ENCODE results near the gene CDK14.

The CDK14 gene

DNA sequence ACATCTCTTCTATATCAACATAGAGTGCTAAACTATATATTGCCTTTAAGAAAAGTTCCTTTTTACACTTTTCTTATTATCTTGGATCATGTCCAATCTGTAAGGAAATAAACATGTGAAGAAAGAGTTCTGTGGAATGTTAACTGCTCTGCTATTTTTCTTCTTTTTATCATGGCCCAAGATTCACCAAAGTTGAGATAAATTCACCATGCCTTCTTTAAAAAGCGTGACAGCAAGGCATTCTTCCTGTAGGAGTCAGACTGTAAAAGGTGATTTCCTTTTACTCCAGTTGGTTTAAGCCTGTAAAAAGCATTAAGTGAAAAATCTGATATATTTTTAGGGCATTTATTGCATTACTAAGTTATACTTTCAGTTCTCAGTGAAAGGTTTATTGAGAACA is 502.4 kb downstream of the CDK14 start:
- no peak for DNase-seq (ENCODE audit: low spot score)

DNA sequence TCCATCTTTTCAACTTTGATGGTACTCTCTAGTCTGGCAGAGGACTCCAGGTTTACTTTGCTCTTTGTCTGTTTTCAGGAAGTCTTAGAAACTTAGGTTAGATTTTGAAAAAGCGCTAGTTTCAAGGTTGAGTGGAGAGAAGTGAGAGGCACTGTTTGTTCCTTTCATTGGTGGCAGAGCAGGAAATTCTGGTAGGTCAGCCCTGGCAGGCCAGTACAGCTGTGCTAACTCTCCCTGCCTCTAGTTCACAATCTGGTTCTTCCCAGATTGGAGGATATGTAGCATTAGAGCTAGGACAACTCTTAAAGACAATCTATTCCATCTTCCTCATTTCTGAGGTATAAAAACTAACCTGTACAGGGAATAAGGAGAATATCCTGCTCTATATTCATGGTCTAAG is 507.2 kb downstream of the CDK14 start:
- DNase-seq (ENCODE audit: low spot score), result no peak

DNA sequence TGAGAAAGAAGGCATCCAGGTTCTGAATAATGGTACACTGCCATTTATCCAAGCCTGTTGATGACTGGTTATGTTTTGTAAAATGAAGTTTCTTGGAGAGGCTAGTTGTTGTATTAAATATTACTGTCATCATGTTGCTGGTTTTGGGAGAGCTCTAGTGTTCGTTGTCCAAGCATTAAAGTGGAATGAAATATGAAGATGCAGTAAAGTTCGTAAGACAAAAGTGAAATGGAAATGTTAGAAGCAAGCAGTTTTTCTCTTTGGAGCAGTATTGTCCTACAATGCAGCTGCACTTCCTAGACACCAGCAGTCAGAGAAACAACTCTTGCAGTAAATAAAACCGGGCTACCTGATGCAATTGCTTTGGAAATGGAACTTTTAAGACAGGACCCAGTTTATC is 511.3 kb downstream of the CDK14 start:
- no peak for DNase-seq (ENCODE audit: low spot score)

GRCh38 chr7:91109200-91109599 is 513.1 kb downstream of the CDK14 start:
- DNase-seq (ENCODE audit: low spot score), result no peak

- DNase-seq (ENCODE audit: low spot score), result no peak
These were observed 516.8 kb downstream of the CDK14 start for GRCh38 chr7:91112902-91113341.

DNA sequence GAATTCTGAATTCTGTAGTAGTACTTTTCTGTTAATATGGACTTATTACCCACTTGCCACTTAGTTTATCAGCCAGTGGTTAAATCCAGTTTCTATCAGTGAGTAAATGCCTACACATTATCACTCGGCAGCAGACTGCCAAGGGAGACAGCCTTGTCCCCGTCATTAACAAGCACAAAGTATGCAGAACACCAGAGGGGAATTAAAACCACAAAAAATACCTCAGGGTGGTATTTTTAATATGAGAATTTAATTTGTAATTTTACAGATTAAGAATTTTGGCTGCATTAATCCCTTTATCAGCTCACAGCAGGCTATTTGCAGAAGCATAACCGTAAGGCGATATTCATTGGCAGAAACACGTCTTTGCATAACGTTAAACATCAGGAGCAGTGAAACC is 518.1 kb downstream of the CDK14 start:
- DNase-seq (ENCODE audit: low spot score), result no peak

- DNase-seq (ENCODE audit: low spot score), result no peak
These were observed 530.6 kb downstream of the CDK14 start for GRCh38 chr7:91126762-91127161.

DNA sequence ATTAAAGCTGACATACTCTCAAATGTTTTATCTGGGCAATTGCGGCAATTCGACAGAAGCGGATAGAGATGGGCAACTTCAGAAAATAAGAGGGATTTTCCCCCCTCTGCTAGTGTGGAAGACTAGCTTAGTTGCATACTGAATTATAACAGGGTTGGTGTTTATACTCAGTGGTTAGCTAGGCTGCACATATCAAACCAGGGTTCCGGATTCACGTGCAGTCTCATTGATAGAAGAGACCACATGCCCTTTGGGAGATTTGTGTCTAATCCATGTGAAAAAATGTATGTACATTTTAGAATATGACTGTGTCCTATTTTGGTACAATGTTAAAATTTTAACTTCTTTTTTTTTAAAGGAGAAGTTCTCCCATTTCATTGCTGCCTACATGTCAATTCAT is 531.2 kb downstream of the CDK14 start:
- no peak for DNase-seq (ENCODE audit: low spot score)

DNA sequence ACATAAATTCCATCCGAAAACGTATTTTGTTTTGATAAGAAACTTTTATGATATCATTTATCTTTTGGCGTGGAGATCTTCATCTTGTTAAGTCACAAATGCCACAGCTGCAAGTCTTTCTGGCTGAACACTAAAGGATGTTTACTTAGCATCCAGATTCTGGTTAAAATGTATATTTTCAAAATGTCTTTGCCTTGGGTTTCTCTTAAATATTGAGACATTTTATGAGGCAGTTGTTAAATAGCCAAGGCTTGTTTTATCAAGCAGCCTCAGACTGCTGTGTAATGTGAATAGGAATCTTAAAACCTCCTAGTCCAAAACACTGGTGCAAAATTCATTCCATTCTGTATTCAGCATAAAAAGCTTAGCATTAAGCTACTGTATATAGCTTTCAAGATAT is 531.8 kb downstream of the CDK14 start:
- no peak for DNase-seq (ENCODE audit: low spot score)

DNA sequence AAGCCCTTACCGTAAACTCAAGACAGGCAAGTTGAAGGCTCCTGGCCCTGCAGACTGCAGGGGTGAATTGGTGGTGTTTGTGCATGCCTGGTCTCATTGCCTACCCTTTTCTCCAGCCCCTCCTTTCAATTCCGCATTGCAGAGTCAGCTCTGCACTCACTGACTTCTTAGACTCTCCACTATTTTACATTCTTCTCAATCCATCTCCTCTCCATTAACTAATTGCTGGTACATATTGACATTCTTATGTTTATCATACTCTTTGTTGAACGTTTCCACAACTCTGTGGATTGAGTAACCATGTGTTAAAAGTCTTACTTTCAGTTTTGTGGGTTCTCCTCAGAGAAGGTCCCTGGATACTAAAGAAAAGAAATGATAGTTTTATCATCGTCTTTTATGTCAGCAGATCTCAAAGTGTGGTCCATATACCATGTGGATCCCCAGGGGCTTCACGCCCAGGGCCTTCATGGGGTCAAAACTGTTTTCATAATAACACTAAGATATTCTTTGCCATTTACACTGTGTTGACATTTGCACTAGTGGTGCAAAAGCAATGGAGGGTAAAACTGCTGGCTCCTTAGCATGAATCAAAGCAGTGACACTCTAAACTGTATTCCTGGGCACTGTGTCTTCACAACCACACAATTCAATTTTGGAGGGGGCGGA is 532.7 kb downstream of the CDK14 start:
- no peak for DNase-seq (ENCODE audit: low spot score)

DNA sequence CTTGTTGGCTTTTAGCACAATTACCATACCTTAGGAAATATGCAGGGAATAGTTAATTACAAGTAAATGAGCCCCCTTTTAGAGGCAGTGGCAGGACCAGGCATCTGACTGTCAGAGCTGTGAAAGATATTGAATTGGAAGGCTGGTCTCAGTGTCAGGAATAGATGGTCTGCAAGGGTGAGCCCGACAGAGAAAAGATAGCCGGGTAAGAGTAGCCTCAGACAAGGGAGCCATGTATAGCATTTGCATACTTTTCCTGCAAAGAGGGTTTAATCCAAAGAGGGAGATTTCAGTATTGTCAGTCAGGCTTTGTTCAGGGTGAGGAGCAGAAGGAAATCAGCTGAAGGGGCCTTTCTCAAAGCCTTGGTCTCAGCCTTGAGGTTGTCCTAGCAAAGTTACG is 539.2 kb downstream of the CDK14 start:
- DNase-seq (ENCODE audit: low spot score), result no peak

- no peak for DNase-seq (ENCODE audit: low spot score)
These were observed 539.7 kb downstream of the CDK14 start for GRCh38 chr7:91135703-91136430.

DNA sequence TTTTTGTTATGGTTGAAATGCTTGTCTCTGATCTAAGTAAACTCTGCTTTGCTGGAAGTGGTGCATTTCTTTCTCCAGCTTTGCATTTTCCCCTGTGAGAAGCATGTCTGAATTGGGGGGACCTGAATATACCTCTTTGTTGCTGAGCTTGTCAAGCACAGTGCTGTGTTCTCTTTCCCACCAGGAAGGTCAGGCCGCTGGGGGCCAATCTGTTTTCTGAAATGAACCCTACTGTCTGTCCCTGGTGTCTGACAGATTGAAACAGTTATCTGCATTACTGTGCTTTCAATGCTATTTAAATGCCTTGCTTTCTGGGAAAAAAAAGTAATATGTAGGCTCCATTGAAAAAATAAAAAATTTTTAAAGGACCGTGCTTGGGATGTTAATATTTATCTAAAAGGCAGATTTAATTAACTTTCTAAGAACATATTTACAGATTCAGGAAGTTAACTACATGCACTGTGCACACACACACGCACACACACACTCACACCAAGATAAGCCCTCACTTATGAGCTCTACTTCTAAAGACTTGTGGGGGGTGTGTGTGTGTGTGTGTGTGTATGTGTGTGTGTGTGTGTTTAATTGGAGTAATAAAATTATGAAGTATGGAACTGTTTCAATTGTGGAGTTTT is 541.1 kb downstream of the CDK14 start:
- no peak for DNase-seq (ENCODE audit: low spot score)

DNA sequence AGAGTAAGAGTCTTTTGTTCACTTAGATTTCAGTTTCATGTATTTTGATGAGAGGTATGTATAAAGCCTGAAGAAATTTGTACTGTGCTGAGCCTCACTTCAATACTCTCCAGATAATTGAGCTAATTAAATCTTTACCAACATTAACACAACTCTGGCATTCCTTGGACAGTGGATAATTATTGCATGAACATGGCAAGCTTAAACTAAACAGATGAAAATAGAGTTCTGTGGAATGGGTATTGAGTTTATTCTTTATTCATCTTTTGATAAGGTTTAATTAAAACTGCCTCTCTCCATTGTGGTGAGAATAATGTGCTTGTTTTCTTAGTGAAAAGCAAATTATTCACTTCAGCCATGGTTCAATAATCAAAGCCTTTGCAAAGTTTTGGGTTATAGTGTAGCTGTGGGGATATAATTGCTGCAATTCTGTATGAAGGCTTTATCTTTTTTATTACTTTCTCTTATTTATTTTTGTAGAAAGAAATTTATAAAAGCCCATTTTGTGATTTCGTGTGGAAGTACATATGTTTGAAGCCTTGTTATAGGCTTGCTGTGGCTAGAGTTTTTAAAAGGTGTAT is 541.8 kb downstream of the CDK14 start:
- no peak for DNase-seq (ENCODE audit: low spot score)

- DNase-seq (ENCODE audit: low spot score), result no peak
These were observed 544.2 kb downstream of the CDK14 start for GRCh38 chr7:91140286-91140685.

- DNase-seq (ENCODE audit: low spot score), result no peak
These were observed 544.9 kb downstream of the CDK14 start for GRCh38 chr7:91140982-91141381.

GRCh38 chr7:91142743-91143142 is 546.6 kb downstream of the CDK14 start:
- DNase-seq (ENCODE audit: low spot score), result no peak

DNA sequence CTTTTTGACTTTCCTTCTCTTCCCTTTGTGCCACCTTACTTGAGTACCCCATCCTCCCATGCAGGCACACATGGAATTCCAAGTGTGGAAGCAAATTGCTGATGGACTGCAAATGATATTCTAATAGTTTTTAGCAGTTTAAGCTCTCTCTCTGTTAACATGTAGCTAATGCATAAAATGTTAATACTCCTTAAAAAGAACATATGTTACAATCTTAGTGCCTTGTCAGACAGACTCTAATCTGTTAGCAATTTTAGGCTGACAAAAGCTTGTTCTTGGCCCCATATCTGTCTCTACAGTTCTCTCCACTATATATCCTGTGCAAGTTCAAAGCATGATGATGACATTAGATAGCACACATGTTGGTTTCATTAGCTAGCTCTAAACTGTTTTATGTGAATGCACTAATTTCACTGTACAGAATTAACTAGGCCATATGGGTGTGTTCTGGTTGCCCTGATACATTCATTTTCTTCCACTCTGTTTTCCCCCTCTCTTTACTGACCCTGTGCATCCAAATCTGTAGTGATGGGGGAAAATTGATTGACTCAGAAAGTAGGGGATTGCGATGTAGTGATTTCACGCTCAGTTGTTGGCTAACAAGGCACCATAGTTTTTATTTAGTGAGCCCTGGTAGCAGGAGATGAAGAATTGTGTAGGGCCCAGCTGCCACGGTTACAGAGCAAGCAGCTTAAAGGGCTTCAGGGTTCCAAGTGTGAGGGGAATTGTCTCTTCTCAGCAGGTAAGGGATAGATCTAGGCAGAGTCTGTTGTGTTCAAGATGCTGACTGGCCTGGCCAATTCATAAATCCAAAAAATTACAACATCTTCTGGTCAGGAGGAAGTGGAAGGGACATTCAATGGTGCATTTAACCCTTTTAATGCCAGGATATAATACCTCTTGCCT is 553.5 kb downstream of the CDK14 start:
- no peak for DNase-seq (ENCODE audit: low spot score)

DNA sequence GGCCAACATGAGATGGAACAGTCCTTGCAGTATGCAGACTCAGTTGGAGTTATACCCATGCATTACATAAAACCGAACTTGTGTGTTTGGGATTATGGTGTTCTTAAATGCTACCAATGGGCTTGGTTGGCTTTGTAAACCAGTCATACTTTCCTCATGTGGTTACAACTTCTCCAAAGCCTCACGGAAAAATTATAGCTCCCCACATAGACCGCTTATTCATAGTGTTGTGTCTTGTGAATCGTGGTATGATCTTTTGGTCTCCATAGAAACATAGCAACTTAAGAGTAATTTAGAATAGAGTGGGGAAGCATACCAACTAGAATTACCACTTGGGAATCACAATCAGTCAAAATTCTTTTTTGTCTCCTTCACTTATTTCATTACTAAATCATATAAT is 555.8 kb downstream of the CDK14 start:
- no peak for DNase-seq (ENCODE audit: low spot score)

DNA sequence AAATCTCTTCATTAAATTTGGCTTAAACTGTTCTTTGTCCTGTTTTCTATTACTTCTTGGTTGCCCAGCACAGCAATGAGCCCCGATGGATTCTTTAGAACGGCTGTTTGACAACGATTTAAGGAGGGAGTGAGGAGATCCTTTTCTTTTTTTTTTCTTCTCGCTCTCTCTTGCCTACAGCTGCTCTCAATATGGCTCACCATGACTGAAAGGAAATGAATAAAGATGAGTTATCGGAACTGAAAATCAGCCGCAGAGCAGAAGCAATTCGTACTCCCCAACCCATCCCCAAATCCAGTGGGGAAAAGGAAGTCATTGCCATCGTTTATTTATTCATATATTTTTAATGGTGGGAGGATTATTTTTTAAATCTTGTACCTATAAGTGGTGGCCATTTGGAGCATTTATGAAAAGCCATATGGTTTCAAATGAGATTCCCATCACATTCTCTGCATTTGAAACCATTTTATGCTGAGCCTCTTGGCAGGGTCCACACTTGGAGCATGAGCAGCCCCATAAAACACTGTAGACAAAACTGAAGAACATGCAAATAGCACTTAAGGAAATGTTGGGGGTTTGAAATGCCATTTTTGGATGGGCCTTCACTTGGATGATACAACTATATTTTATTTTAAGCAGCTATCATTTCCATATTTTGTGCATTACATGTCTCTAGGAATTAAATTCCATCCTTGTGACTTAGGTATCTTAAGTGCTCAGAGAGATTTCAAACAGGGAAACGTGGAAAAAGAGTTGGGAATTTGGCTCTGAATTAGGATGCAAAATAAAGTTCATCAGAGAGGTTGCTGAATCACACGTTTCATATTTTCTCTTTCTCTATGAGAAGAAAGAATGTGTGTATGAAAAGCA is 560.4 kb downstream of the CDK14 start:
- DNase-seq (ENCODE audit: low spot score), result no peak

Data from hematopoietic multipotent progenitor cell treated with erythropoietin and hydrocortisone succinate and interleukin-3 and kit ligand, for 17 days (in vitro differentiated cells).